Measurements from ENCODE around the gene SLC39A6. TPM values are rescaled to one million over a fixed set of nuclear protein-coding genes. Genes with fewer than 3 reads are reported as not detected.
"Not testable (repeated sequence)": the region's sequence is repeated elsewhere in the genome, so short reads cannot be mapped to it uniquely, and the experiment has no call there.

The SLC39A6 gene
- total and polyA plus RNA-seq, 9 donors: 39.7 to 96.5 (median 55.0) TPM

GRCh38 chr18:36089001-36089400, 40.1 kb downstream of the SLC39A6 start:
- 79 to 83% (median 83%) methylated on average over 6 of the region's 6 CpGs for WGBS, 3 donors
- Histone ChIP-seq H3K4me3 (no peak overlapping the region), H3K36me3 (no peaks in the 10 kb centered on the region), H3K9me3 (no peaks in the 10 kb centered on the region), H3K4me1 (ENCODE audit: insufficient read depth) (no peaks in the 10 kb centered on the region), H3K27me3 (no peaks in the 10 kb centered on the region), H3K27ac (no peak overlapping the region)
- intact Hi-C loops (cut with DNase I): no loop called here
- no peak for DNase-seq
- TF ChIP-seq POLR2A (IDR thresholded peaks at IDR 0.05) (no peak), CTCF (IDR thresholded peaks at IDR 0.05) (no peak), EP300 (IDR thresholded peaks at IDR 0.05) (no peak)

- no peak for TF ChIP-seq CTCF (IDR thresholded peaks at IDR 0.05)
- no peak for TF ChIP-seq EP300 (IDR thresholded peaks at IDR 0.05)
- TF ChIP-seq POLR2A (IDR thresholded peaks at IDR 0.05): no peak
- intact Hi-C loops (cut with DNase I): no loop called here
- no peaks in the 10 kb centered on the region for H3K4me1 ChIP-seq (ENCODE audit: insufficient read depth)
- no peak overlapping the region for H3K27ac ChIP-seq
- no peaks in the 10 kb centered on the region for H3K36me3 ChIP-seq
- DNase-seq: no peak
- no peak overlapping the region for H3K4me3 ChIP-seq
- H3K27me3 ChIP-seq: no peaks in the 10 kb centered on the region
- WGBS, 3 donors: 65 to 80% (median 76%) methylated on average over 2 of the region's 2 CpGs
- H3K9me3 ChIP-seq: no peaks in the 10 kb centered on the region
These were observed 40.9 kb downstream of the SLC39A6 start for GRCh38 chr18:36088256-36088655.

- Histone ChIP-seq H3K36me3 (no peaks in the 10 kb centered on the region), H3K27me3 (no peaks in the 10 kb centered on the region), H3K27ac (no peak overlapping the region), H3K4me1 (ENCODE audit: insufficient read depth) (no peaks in the 10 kb centered on the region), H3K9me3 (no peaks in the 10 kb centered on the region), H3K4me3 (no peak overlapping the region)
- intact Hi-C loops (cut with DNase I): no loop called here
- TF ChIP-seq CTCF (IDR thresholded peaks at IDR 0.05) (no peak), POLR2A (IDR thresholded peaks at IDR 0.05) (no peak), EP300 (IDR thresholded peaks at IDR 0.05) (no peak)
- 60 to 86% (median 81%) methylated on average over 5 to 8 of the region's 8 CpGs for WGBS, 3 donors
- no peak for DNase-seq
These were observed 43.0 kb downstream of the SLC39A6 start for GRCh38 chr18:36086186-36086585.

GRCh38 chr18:36085195-36085594, 43.9 kb downstream of the SLC39A6 start:
- intact Hi-C loops (cut with DNase I): no loop called here
- 91 to 97% (median 94%) methylated on average over 3 to 4 of the region's 4 CpGs for WGBS, 3 donors
- no peaks in the 10 kb centered on the region for H3K9me3 ChIP-seq
- TF ChIP-seq POLR2A (IDR thresholded peaks at IDR 0.05) (no peak), CTCF (IDR thresholded peaks at IDR 0.05) (no peak), EP300 (IDR thresholded peaks at IDR 0.05) (no peak)
- no peaks in the 10 kb centered on the region for H3K4me1 ChIP-seq (ENCODE audit: insufficient read depth)
- no peak for DNase-seq
- H3K27ac ChIP-seq: no peak overlapping the region
- no peak overlapping the region for H3K4me3 ChIP-seq
- no peaks in the 10 kb centered on the region for H3K36me3 ChIP-seq
- H3K27me3 ChIP-seq: no peaks in the 10 kb centered on the region

GRCh38 chr18:36083729-36084128, 45.4 kb downstream of the SLC39A6 start:
- intact Hi-C loops (cut with DNase I): no loop called here
- no peak for TF ChIP-seq POLR2A (IDR thresholded peaks at IDR 0.05)
- TF ChIP-seq CTCF (IDR thresholded peaks at IDR 0.05): no peak
- no peak for TF ChIP-seq EP300 (IDR thresholded peaks at IDR 0.05)
- no peaks in the 10 kb centered on the region for H3K4me1 ChIP-seq (ENCODE audit: insufficient read depth)
- no peaks in the 10 kb centered on the region for H3K27me3 ChIP-seq
- DNase-seq: no peak
- no peak overlapping the region for H3K27ac ChIP-seq
- no peaks in the 10 kb centered on the region for H3K9me3 ChIP-seq
- no peaks in the 10 kb centered on the region for H3K36me3 ChIP-seq
- WGBS, 3 donors: 72 to 74% (median 73%) methylated on average over 2 of the region's 2 CpGs
- H3K4me3 ChIP-seq: no peak overlapping the region

GRCh38 chr18:36081118-36081517, 48.0 kb downstream of the SLC39A6 start:
- H3K27me3 ChIP-seq; H3K36me3 ChIP-seq; intact Hi-C loops (cut with DNase I); H3K27ac ChIP-seq; H3K4me1 ChIP-seq (ENCODE audit: insufficient read depth); DNase-seq; H3K4me3 ChIP-seq; H3K9me3 ChIP-seq: not testable (repeated sequence)
- 86 to 89% (median 86%) methylated on average over 2 of the region's 2 CpGs for WGBS, 3 donors
